ENCODE results near the gene BAIAP3. TPM values are rescaled to one million over a fixed set of nuclear protein-coding genes. Genes with fewer than 3 reads are reported as not detected.

Gene BAIAP3
- total RNA-seq, 2 experiments from 2014 or later, result 19.6 to 21.5 TPM

DNA sequence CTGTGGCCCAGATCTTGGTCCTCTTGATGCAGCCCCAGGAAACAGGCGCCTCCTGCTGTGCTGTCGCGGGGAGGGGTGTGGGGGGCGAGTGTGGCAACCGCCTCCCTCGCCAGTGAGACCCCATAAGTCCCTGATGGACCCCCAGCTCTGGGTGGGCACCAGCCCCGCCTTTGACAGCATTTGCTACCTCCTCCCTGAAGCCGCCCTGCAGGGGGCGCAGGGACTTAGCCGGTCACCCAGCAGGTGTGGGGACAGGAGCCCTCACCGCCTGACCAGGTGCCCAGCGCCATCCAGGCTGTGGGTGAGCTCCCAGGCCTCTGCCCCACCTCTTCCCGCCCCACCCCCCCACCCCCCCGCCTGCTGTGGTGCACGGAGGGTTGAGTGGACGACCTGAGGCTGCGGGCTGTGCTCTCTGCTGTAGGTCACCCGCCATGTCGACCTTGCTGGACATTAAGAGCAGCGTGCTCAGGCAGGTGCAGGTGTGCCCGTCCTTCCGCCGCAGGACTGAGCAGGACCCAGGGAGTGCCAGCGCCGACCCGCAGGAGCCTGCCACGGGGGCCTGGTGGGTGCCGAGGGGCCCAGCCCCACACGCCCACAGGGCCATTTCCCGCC is 4.8 kb downstream of the BAIAP3 start:
- ChIA-PET POLR2A (no interaction called here), CTCF (no interaction called here)
- Mint-ChIP-seq H3K4me3 (no peak overlapping the region), H3K9me3 (no peaks in the 10 kb centered on the region), H3K27me3 (peaks cover 12% of the 10 kb centered on the region), H3K27ac (no peak overlapping the region), H3K36me3 (ENCODE audit: low read depth) (peaks cover 2% of the 10 kb centered on the region), H3K4me1 (ENCODE audit: low read depth) (peaks cover 11% of the 10 kb centered on the region)
- Histone ChIP-seq H3K27ac (ENCODE audit: low read depth in 1 of 2, low read length in 2 of 2) (no peak overlapping the region), H3K27me3 (ENCODE audit: control insufficient read depth in 1 of 2, insufficient read depth in 2 of 2, low read length in 2 of 2) (peaks cover 11 to 23% of the 10 kb centered on the region in 2 experiments), H3K4me1 (ENCODE audit: insufficient read depth, low read length) (peaks cover 42% of the 10 kb centered on the region), H3K9me3 (ENCODE audit: control insufficient read depth in 1 of 2, insufficient read depth in 1 of 2, low read length in 2 of 2) (peaks cover 0 to 10% of the 10 kb centered on the region in 2 experiments), H3K4me3 (ENCODE audit: low read length) (no peak overlapping the region), H3K36me3 (ENCODE audit: insufficient read depth, low read length) (no peaks in the 10 kb centered on the region)
- ATAC-seq (ENCODE audit: poor library complexity), result no peak
- intact Hi-C loops (cut with DNase I, micrococcal nuclease), result no loop called here
- DNase-seq, result peak in 6 of 14 experiments; percentile 15 to 60 (median 32)
- TF ChIP-seq, protein P1, sequence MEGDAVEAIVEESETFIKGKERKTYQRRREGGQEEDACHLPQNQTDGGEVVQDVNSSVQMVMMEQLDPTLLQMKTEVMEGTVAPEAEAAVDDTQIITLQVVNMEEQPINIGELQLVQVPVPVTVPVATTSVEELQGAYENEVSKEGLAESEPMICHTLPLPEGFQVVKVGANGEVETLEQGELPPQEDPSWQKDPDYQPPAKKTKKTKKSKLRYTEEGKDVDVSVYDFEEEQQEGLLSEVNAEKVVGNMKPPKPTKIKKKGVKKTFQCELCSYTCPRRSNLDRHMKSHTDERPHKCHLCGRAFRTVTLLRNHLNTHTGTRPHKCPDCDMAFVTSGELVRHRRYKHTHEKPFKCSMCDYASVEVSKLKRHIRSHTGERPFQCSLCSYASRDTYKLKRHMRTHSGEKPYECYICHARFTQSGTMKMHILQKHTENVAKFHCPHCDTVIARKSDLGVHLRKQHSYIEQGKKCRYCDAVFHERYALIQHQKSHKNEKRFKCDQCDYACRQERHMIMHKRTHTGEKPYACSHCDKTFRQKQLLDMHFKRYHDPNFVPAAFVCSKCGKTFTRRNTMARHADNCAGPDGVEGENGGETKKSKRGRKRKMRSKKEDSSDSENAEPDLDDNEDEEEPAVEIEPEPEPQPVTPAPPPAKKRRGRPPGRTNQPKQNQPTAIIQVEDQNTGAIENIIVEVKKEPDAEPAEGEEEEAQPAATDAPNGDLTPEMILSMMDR (IDR thresholded peaks at IDR 0.05), result no peak

DNA sequence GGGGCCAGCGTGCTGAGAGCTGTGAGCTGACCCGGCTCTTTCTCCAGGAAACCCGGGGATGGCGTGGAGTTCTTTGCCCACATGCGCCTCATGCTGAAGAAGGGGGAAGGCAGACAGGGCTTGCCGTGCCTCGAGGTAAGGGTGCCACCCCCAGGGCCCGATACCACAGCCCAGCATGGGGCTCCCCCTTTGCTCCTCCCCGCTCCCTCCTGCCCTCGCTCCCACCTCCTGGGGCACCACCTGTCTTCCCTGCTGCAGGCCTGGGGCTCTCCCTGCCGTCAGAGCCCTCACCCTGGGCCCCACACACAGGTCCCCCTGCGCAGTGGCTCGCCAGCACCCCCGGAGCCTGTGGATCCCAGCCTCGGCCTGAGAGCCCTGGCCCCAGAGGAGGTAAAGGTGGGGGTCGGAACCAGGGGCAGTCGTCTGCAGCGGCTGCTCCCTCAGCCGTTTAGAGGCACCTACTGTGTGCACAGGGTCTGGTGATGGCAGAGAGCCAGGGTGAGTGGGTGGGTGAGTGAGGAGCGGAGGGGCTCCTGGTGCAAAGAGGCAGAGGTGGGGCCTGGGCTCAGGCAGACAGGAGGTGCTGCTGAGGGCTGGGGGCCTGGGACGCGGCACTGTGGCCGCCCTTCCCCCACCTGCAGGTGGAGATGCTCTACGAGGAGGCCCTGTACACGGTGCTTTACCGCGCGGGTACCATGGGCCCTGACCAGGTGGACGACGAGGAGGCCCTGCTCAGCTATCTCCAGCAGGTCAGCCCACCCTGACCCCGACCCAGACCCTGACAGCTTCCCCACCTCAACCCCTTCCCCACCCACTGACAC is 5.6 kb downstream of the BAIAP3 start:
- CTCF ChIA-PET, result no interaction called here
- DNase-seq (no peak), ATAC-seq (ENCODE audit: poor library complexity) (no peak)
- Histone ChIP-seq H3K9me3 (ENCODE audit: control insufficient read depth in 1 of 2, insufficient read depth in 1 of 2, low read length in 2 of 2) (peaks cover 0 to 9% of the 10 kb centered on the region in 2 experiments), H3K27me3 (ENCODE audit: control insufficient read depth in 1 of 2, insufficient read depth in 2 of 2, low read length in 2 of 2) (peaks cover 10 to 19% of the 10 kb centered on the region in 2 experiments), H3K36me3 (ENCODE audit: insufficient read depth, low read length) (no peaks in the 10 kb centered on the region), H3K4me3 (ENCODE audit: low read length) (no peak overlapping the region), H3K4me1 (ENCODE audit: insufficient read depth, low read length) (peaks cover 43% of the 10 kb centered on the region), H3K27ac (ENCODE audit: low read depth in 1 of 2, low read length in 2 of 2) (no peak overlapping the region)
- POLR2A ChIA-PET, result no interaction called here
- Mint-ChIP-seq H3K4me3 (no peak overlapping the region), H3K9me3 (no peaks in the 10 kb centered on the region), H3K36me3 (ENCODE audit: low read depth) (peaks cover 4% of the 10 kb centered on the region), H3K27me3 (peaks cover 12% of the 10 kb centered on the region), H3K4me1 (ENCODE audit: low read depth) (peaks cover 13% of the 10 kb centered on the region), H3K27ac (no peak overlapping the region)
- TF ChIP-seq, protein P1 (IDR thresholded peaks at IDR 0.05), result no peak
- intact Hi-C loops (cut with DNase I, micrococcal nuclease), result no loop called here

DNA sequence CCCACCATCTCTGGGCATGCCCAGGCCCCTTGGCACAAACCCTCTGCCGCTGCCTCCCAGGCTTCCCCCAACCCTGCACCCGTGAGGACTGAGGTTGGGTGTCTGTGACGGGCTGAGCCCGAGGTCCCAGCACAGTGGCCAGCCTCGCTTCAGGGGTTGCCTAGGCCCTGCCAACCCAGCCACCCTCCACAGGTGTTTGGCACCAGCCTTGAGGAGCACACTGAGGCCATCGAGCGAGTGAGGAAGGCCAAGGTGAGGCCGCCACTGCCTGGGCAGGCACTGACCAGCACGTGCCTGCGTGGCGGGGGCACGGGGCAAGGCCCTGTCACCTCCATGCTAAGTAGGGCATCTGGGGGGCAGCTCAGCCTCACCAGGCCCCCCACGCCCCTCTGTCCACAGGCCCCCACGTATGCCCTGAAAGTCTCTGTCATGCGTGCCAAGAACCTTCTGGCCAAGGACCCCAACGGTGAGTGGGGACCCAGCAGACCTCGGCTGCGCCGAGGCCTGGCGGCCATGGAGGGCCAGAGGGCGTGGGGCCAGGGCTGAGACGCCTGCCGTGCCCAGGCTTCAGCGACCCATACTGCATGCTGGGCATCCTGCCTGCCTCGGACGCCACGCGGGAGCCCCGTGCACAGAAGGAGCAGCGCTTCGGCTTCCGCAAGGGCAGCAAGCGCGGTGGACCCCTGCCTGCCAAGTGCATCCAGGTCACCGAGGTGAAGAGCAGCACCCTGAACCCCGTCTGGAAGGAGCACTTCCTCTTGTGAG is 7.5 kb downstream of the BAIAP3 start:
- Mint-ChIP-seq H3K27ac (no peak overlapping the region), H3K36me3 (ENCODE audit: low read depth) (peaks cover 4% of the 10 kb centered on the region), H3K4me1 (ENCODE audit: low read depth) (peaks cover 13% of the 10 kb centered on the region), H3K27me3 (no peaks in the 10 kb centered on the region), H3K9me3 (no peaks in the 10 kb centered on the region), H3K4me3 (no peak overlapping the region)
- Histone ChIP-seq H3K36me3 (ENCODE audit: insufficient read depth, low read length) (no peaks in the 10 kb centered on the region), H3K4me1 (ENCODE audit: insufficient read depth, low read length) (peaks cover 26% of the 10 kb centered on the region), H3K27me3 (ENCODE audit: control insufficient read depth in 1 of 2, insufficient read depth in 2 of 2, low read length in 2 of 2) (peaks cover 0 to under 1% of the 10 kb centered on the region in 2 experiments), H3K9me3 (ENCODE audit: control insufficient read depth in 1 of 2, insufficient read depth in 1 of 2, low read length in 2 of 2) (no peaks in the 10 kb centered on the region), H3K27ac (ENCODE audit: low read depth in 1 of 2, low read length in 2 of 2) (no peak overlapping the region), H3K4me3 (ENCODE audit: low read length) (no peak overlapping the region)
- peak in 1 of 14 experiments; percentile 28 for DNase-seq
- TF ChIP-seq, protein P1 (IDR thresholded peaks at IDR 0.05), result no peak
- intact Hi-C loops (cut with DNase I, micrococcal nuclease), result no loop called here
- no peak for ATAC-seq (ENCODE audit: poor library complexity)
- ChIA-PET POLR2A (no interaction called here), CTCF (no interaction called here)

All from CD4-positive, alpha-beta T cell (primary cell).